ENCODE data around the gene ASB1.
"Not testable (repeated sequence)": the region's sequence is repeated elsewhere in the genome, so short reads cannot be mapped to it uniquely, and the experiment has no call there.

Gene ASB1

DNA sequence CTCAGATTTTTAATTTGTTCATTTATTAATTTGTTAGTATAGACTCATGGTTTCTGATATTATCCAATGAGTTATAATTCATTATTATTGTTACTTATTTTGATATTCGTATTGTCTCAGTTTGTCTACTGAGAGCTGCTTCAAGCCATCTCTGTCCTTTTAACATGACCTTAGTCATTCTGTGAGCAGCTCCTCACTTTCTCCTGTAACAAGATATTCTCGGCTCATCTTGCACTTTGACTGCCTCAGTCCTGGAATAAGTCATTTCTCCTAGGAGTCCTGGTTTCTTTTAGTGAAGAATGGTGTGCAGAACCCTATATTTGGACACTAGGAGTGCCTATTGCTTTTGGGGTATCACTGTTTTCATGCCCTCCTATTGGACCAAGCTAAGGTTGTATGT lies 13.2 kb downstream of the ASB1 start:
- peaks cover 22% of the 10 kb centered on the region for H3K4me1 Mint-ChIP-seq
- DNase-seq: no peak
- no peaks in the 10 kb centered on the region for H3K27me3 Mint-ChIP-seq
- no peaks in the 10 kb centered on the region for H3K9me3 Mint-ChIP-seq
- CTCF ChIA-PET: no interaction called here
- no peak overlapping the region for H3K27ac Mint-ChIP-seq
- peaks cover 52% of the 10 kb centered on the region for H3K36me3 Mint-ChIP-seq
- H3K4me3 Mint-ChIP-seq: no peak overlapping the region

DNA sequence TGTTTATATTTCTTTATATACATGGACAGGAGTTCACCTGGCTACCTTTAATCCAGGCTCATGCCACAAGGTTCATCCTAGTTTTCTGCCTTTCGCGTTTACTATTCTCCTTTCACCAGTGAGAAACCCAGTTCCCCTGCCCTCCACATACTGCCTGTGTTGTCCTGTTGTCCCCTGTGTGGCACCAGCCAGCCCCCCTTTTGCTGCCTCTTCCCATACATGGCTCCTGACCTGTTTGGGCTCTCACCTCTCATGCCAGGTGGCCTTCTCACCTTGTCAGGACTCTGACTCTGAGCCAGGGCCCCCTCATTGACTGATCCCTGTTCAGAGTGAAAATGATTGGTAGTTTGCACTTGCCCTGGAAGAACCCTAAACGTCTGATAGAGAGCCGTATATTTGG lies 13.6 kb downstream of the ASB1 start:
- H3K27me3 Mint-ChIP-seq: no peaks in the 10 kb centered on the region
- no peak overlapping the region for H3K4me3 Mint-ChIP-seq
- CTCF ChIA-PET: no interaction called here
- no peak for DNase-seq
- no peaks in the 10 kb centered on the region for H3K9me3 Mint-ChIP-seq
- H3K4me1 Mint-ChIP-seq: peaks cover 22% of the 10 kb centered on the region
- peaks cover 53% of the 10 kb centered on the region for H3K36me3 Mint-ChIP-seq
- no peak overlapping the region for H3K27ac Mint-ChIP-seq

GRCh38 chr2:238440767-238441166 lies 14.0 kb downstream of the ASB1 start:
- H3K27me3 Mint-ChIP-seq: no peaks in the 10 kb centered on the region

DNA sequence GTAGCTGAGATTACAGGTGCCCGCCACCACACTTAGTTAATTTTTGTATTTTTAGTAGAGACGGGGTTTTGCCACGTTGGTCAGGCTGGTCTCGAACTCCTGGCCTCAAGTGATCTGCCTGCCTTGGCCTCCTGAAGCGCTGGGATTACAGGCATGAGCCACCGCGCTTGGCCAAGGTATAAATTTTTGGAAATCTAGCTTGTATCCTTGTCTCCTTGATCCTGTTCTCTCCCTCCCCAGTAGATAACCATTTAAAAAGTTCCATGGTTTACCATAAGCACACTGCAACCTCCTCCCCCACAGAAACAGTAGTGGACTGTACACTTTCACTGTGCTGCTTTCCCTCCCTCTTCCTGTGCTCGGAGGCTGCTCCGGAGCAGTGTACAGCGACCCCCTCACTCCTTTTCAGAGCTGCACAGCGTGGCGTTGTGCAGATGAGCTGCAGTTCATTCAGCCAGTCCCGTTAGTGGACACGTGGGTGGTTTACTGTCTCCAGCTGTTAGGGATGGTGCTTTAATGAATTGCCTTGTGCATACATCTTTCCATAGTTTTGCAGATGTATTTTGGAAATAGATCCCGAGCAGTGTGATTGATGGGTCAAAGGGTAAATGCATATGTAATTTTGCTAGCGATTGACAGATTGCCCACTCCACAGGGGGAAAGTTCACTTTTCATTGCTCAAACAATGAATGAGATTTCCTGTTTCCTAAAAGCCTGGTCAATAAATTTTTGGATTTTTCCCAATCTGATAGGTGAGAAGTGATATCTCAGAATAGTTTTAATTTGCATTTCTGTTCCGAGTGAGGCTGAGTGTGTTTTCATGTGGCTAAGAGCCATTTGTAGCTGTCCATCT lies 14.8 kb downstream of the ASB1 start:
- H3K36me3 Mint-ChIP-seq: peaks cover 57% of the 10 kb centered on the region
- H3K4me1 Mint-ChIP-seq: peaks cover 22% of the 10 kb centered on the region
- H3K27me3 Mint-ChIP-seq: no peaks in the 10 kb centered on the region
- no peaks in the 10 kb centered on the region for H3K9me3 Mint-ChIP-seq
- no peak overlapping the region for H3K4me3 Mint-ChIP-seq
- H3K27ac Mint-ChIP-seq: no peak overlapping the region
- CTCF ChIA-PET: no interaction called here
- no peak for DNase-seq

More at GRCh38 chr2:238440767-238441166, 14.0 kb downstream of the ASB1 start:
- Mint-ChIP-seq H3K27ac (no peak overlapping the region), H3K9me3 (no peaks in the 10 kb centered on the region), H3K4me1 (peaks cover 22% of the 10 kb centered on the region), H3K36me3 (peaks cover 54% of the 10 kb centered on the region), H3K4me3 (no peak overlapping the region)
- DNase-seq: no peak
- CTCF ChIA-PET: no interaction called here

- H3K9me3 Mint-ChIP-seq, H3K27me3 Mint-ChIP-seq, DNase-seq, H3K4me3 Mint-ChIP-seq, CTCF ChIA-PET, H3K27ac Mint-ChIP-seq: not testable (repeated sequence)
- peaks cover 59% of the 10 kb centered on the region for H3K36me3 Mint-ChIP-seq
- H3K4me1 Mint-ChIP-seq: peaks cover 22% of the 10 kb centered on the region
Observed at GRCh38 chr2:238442257-238442656, 15.5 kb downstream of the ASB1 start.

GRCh38 chr2:238444242-238444641 lies 17.5 kb downstream of the ASB1 start:
- H3K4me1 Mint-ChIP-seq: peaks cover 13% of the 10 kb centered on the region
- H3K36me3 Mint-ChIP-seq: peaks cover 57% of the 10 kb centered on the region
- H3K27ac Mint-ChIP-seq: no peak overlapping the region

DNA sequence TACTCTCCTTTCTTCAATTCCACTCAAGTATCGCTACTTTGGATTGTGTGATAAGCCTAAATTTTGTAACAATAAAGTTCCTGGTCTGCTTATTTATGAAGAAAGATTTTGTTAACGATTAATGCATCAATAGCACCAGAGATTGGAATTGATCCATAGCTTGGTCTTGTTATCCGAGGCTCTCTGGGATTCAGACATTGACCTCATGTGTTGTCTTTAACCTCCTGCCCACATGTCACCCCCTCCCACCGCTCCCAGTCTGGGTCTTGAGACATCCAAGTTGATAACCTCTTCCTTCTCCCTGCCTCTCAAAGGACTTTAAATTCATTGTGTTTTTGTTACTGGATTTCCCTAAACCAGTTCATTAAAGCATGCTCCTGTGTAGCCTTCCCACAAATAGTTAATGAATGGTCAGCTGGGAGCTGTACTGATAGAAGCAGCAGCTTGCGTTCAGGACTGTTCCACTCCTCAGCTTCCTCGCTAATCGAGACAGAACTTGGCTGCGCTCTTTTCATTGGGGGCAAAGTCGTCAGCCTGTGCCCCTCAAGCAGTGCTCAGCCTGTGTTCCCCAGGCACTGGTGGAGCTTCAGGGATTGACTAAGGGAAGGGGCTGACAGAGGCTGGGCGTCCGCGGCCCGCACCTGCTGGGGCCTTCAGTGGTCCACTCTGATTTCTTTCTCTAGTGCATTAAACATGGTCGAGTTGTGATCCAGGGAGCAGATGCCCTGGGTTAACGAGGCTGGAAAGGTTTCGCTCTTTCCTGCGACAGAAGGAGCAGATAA lies 18.9 kb downstream of the ASB1 start:
- Mint-ChIP-seq H3K36me3 (peaks cover 57% of the 10 kb centered on the region), H3K4me3 (no peak overlapping the region), H3K9me3 (no peaks in the 10 kb centered on the region), H3K4me1 (peaks cover 7% of the 10 kb centered on the region), H3K27me3 (no peaks in the 10 kb centered on the region), H3K27ac (no peak overlapping the region)
- CTCF ChIA-PET: no interaction called here
- DNase-seq: no peak

More at GRCh38 chr2:238444242-238444641, 17.5 kb downstream of the ASB1 start:
- Mint-ChIP-seq H3K4me3 (no peak overlapping the region), H3K9me3 (no peaks in the 10 kb centered on the region), H3K27me3 (no peaks in the 10 kb centered on the region)
- DNase-seq: no peak
- CTCF ChIA-PET: no interaction called here

- CTCF ChIA-PET: no interaction called here
- peaks cover 64% of the 10 kb centered on the region for H3K36me3 Mint-ChIP-seq
- H3K27ac Mint-ChIP-seq: no peak overlapping the region
Observed at GRCh38 chr2:238446371-238446770, 19.6 kb downstream of the ASB1 start.

DNA sequence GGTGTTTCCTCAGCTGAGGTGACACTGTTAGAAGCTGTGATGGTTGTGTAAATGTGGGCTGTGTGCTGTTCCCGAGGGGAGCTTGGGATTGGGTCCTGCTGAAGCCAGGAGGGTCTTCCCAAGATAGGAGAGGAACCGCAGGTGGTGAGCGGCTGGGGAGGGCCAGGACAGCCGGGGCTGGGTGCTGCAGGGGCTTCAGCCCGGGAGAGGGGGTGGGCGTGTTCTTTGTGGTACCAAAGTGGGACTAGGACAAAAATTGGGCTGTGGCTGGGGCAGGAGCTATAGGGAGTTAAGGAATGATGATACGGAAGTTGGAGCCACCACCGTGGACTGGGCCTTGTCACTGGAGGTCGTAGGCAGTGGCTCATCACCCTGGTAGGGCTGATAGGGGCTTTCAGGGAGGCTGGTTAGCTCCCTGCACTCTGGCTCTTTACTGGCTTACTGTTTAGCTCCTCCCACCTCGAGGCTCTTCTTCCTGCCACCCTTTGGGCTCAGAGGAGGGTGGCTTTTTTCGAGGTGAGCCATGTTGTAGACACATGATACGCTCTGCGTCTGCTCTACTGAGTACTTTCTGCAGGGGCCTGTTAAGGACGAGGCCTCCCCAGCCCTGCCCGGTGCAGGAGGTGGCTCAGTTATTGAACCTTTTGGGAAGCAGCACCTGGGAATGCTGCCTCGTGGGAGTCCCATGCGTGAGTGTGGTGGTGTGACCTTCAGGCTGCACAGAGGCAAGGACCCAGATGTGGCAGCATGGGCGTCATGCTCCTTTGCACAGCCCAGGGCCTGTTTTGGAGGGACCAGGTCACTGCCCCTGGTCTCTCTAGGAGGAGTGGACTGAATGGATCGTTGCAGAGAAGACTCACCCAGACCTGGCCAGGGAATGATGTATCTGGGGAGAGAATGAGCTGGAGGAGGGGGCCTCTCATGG lies 21.6 kb downstream of the ASB1 start:
- no peak for DNase-seq
- CTCF ChIA-PET: no interaction called here
- Mint-ChIP-seq H3K36me3 (peaks cover 75% of the 10 kb centered on the region), H3K27me3 (no peaks in the 10 kb centered on the region), H3K27ac (peak overlapping the region; percentile 28), H3K4me3 (no peak overlapping the region), H3K4me1 (no peaks in the 10 kb centered on the region), H3K9me3 (peaks cover 4% of the 10 kb centered on the region)

More at GRCh38 chr2:238446371-238446770, 19.6 kb downstream of the ASB1 start:
- Mint-ChIP-seq H3K9me3 (no peaks in the 10 kb centered on the region), H3K4me3 (no peak overlapping the region), H3K4me1 (peaks cover 4% of the 10 kb centered on the region), H3K27me3 (no peaks in the 10 kb centered on the region)
- DNase-seq: no peak

DNA sequence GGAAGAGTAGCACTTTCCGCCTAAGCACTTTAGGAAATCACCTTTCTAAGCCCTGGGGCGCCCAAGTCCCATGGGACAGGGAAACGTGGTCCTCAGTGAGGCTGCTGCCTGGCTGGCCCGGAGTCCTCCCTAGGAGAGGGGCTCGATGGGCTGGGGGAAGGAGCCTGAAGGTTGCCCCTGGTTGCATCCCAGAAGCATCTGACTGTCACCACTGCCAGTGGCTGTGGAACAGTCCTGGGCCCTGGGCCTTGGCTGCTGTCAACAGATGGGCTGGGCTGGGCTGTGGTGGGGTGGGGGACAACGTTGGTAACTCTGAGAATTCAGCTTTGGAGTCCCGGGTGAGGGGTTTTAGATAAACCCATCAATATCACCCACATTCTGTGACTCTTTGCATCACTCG lies 22.5 kb downstream of the ASB1 start:
- CTCF ChIA-PET: no interaction called here
- H3K4me3 Mint-ChIP-seq: no peak overlapping the region
- peaks cover 72% of the 10 kb centered on the region for H3K36me3 Mint-ChIP-seq

GRCh38 chr2:238449909-238450417 lies 23.2 kb downstream of the ASB1 start:
- no peak overlapping the region for H3K27ac Mint-ChIP-seq

More for the DNA sequence above, 22.5 kb downstream of the ASB1 start:
- Mint-ChIP-seq H3K9me3 (peaks cover 4% of the 10 kb centered on the region), H3K27ac (no peak overlapping the region), H3K27me3 (no peaks in the 10 kb centered on the region), H3K4me1 (no peaks in the 10 kb centered on the region)
- DNase-seq: no peak

GRCh38 chr2:238450440-238450861 lies 23.7 kb downstream of the ASB1 start:
- H3K4me3 Mint-ChIP-seq: no peak overlapping the region
- H3K9me3 Mint-ChIP-seq: peaks cover 5% of the 10 kb centered on the region
- no peaks in the 10 kb centered on the region for H3K4me1 Mint-ChIP-seq
- CTCF ChIA-PET: no interaction called here
- H3K27me3 Mint-ChIP-seq: peaks cover 3% of the 10 kb centered on the region
- H3K27ac Mint-ChIP-seq: no peak overlapping the region
- H3K36me3 Mint-ChIP-seq: peaks cover 63% of the 10 kb centered on the region
- no peak for DNase-seq

More at GRCh38 chr2:238449909-238450417, 23.2 kb downstream of the ASB1 start:
- Mint-ChIP-seq H3K9me3 (peaks cover 4% of the 10 kb centered on the region), H3K27me3 (no peaks in the 10 kb centered on the region), H3K4me3 (no peak overlapping the region), H3K4me1 (no peaks in the 10 kb centered on the region), H3K36me3 (peaks cover 68% of the 10 kb centered on the region)
- CTCF ChIA-PET: no interaction called here
- DNase-seq: no peak

DNA sequence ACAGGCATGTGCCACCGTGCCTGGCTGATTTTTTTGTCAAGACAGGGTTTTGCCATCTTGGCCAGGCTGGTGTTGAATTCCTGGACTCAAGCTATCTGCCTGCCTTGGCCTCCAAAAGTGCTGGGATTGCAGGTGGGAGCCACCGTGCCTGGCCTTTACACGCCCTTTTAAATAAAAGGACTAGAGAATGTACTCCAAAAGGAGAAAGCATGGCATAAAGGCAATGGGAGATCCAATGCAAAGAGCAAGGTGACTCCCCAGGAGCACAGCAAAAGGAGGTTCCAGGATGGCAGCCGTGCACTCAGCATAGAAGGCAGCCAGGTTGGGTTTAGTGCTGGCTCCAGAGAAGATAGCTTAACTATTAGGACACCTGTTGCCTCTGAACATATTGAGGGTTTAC lies 27.1 kb downstream of the ASB1 start:
- H3K4me1 Mint-ChIP-seq: no peaks in the 10 kb centered on the region
- no peak overlapping the region for H3K4me3 Mint-ChIP-seq
- H3K27me3 Mint-ChIP-seq: peaks cover 29% of the 10 kb centered on the region
- CTCF ChIA-PET: no interaction called here
- DNase-seq: no peak
- H3K9me3 Mint-ChIP-seq: peaks cover 13% of the 10 kb centered on the region
- H3K27ac Mint-ChIP-seq: no peak overlapping the region
- H3K36me3 Mint-ChIP-seq: peaks cover 34% of the 10 kb centered on the region

DNA sequence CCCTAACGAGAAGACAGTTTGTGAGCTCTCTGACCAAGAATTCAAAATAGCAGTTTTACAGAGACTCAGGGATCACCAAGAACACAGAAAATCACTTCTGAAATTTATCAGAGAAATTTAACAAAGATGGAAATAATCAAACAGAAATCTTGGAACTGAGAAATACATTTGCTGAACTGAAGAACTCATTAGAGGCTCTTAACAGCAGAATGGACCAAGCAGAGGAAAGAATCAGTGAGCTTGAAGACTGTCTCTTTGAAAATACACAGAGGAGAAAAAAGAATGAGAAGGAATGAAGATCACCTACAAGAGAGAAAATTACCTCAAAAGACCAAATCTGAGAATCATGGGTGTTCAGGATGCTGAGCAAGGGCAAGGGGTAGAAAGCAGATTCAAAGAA lies 29.7 kb downstream of the ASB1 start:
- Mint-ChIP-seq H3K27me3 (peaks cover 40% of the 10 kb centered on the region), H3K4me3 (no peak overlapping the region), H3K36me3 (peaks cover 16% of the 10 kb centered on the region), H3K4me1 (no peaks in the 10 kb centered on the region), H3K27ac (no peak overlapping the region), H3K9me3 (peaks cover 13% of the 10 kb centered on the region)
- DNase-seq: no peak
- CTCF ChIA-PET: interaction anchor here (1.4 to 1.6 kb wide), 2 partner anchors 86 to 99 kb away, joined by 3 to 6 read pairs; no protein-coding TSS in a partner anchor

Measured in activated naive CD4-positive, alpha-beta T cell treated with anti-CD3 and anti-CD28 coated beads, Interleukin-2, amount 10 ng/mL, durations not matched to agents 7 days and 5 days (primary cell).